Endodermal cell (in vitro differentiated cells): ENCODE measurements around the gene HAP1. TPM values are rescaled to one million over a fixed set of nuclear protein-coding genes. Genes with fewer than 3 reads are reported as not detected.

Experiments
- DNase-seq: peaks from one replicate; pipeline ENCODE4 v3.0.0-alpha.2; 2017
- H3K27ac ChIP-seq: 2 replicates; pipeline ENCODE4 v1.5.1; 2013; ENCODE audit warnings: mild to moderate bottlenecking, low read depth, low read length, moderate library complexity
- H3K27me3 ChIP-seq: 2 replicates; pipeline ENCODE4 v1.6.1; 2013; ENCODE audit warnings: mild to moderate bottlenecking, low read length, moderate library complexity; ENCODE audit not compliant: insufficient read depth, control insufficient read depth, poor library complexity, severe bottlenecking
- H3K36me3 ChIP-seq: 2 replicates; pipeline ENCODE4 v1.7.0; 2013; ENCODE audit warnings: mild to moderate bottlenecking, low read length, moderate library complexity; ENCODE audit not compliant: control insufficient read depth, insufficient read depth
- H3K4me1 ChIP-seq: one replicate; pipeline ENCODE4 v1.7.0; 2013; ENCODE audit warnings: low read length; ENCODE audit not compliant: control insufficient read depth, insufficient read depth
- H3K4me3 ChIP-seq: 2 replicates; pipeline ENCODE4 v1.5.1; 2013; ENCODE audit warnings: mild to moderate bottlenecking, low read length, moderate library complexity
- H3K9ac ChIP-seq: 2 replicates; pipeline ENCODE4 v1.6.1; 2013; ENCODE audit warnings: mild to moderate bottlenecking, low read length, moderate library complexity; ENCODE audit not compliant: poor library complexity, severe bottlenecking; ENCODE audit errors: extremely low read depth
- H3K9me3 ChIP-seq: 2 replicates; pipeline ENCODE4 v1.6.1; 2013; ENCODE audit warnings: mild to moderate bottlenecking, low read length, moderate library complexity; ENCODE audit not compliant: control insufficient read depth
- H3K27ac Mint-ChIP-seq: 2 replicates; pipeline ENCODE4 v1.8.0; 2020; ENCODE audit warnings: mixed read lengths
- H3K27me3 Mint-ChIP-seq: 2 replicates; pipeline ENCODE4 v1.8.0; 2021; ENCODE audit warnings: mild to moderate bottlenecking, mixed read lengths; ENCODE audit not compliant: insufficient read depth
- H3K36me3 Mint-ChIP-seq: 2 replicates; pipeline ENCODE4 v1.8.0; 2020; ENCODE audit warnings: low read depth, mixed read lengths
- H3K4me1 Mint-ChIP-seq: 2 replicates; pipeline ENCODE4 v1.8.0; 2020; ENCODE audit warnings: mixed read lengths
- H3K4me3 Mint-ChIP-seq: 2 replicates; pipeline ENCODE4 v1.8.0; 2020; ENCODE audit warnings: mild to moderate bottlenecking, moderate library complexity, mixed read lengths
- H3K9me3 Mint-ChIP-seq: 2 replicates; pipeline ENCODE4 v1.8.0; 2020; ENCODE audit warnings: mild to moderate bottlenecking, mixed read lengths
- CTCF ChIP-seq: fragments of 200-600 bp; sonication (generic); conservative IDR thresholded peaks from 2 replicates; pipeline ENCODE4 v1.5.0; 2021; ENCODE audit warnings: antibody characterized with exemption, mild to moderate bottlenecking
- WGBS, 2 experiments: methylation state at CpG; one replicate each; pipeline versions ENCODE4 v1.1.5 to v1.1.7; 2013; ENCODE audit warnings: missing lambda C conversion rate in 2 of 2, mixed read lengths in 1 of 2; ENCODE audit not compliant: insufficient coverage in 1 of 2, insufficient read length in 1 of 2; 5-methylcytosine and 5-hydroxymethylcytosine counted together
- total RNA-seq, 2 donors: library from RNA; stranded (reverse); fragmentation: NEBNext Ultra II Directional in 1 of 2; extraction: Animal tissue kit (Norgen Biotek cat#: 25700) in 1 of 2; gene quantifications; 2 replicates in 1 of 2; 3 replicates in 1 of 2; pipeline ENCODE4 v1.2.1, GENCODE V29; 2021

The HAP1 gene
- total RNA-seq, 2 donors from 2014 or later = 1.7 TPM

- H3K9ac ChIP-seq = no peak overlapping the region
- peaks cover 77% of the 10 kb centered on the region for H3K36me3 ChIP-seq
- no peaks in the 10 kb centered on the region for H3K4me1 Mint-ChIP-seq
- H3K4me1 ChIP-seq = no peaks in the 10 kb centered on the region
- no peaks in the 10 kb centered on the region for H3K27me3 Mint-ChIP-seq
- H3K4me3 Mint-ChIP-seq = no peak overlapping the region
- no peaks in the 10 kb centered on the region for H3K9me3 ChIP-seq
- no peaks in the 10 kb centered on the region for H3K27me3 ChIP-seq
- no peak overlapping the region for H3K27ac ChIP-seq
- no peaks in the 10 kb centered on the region for H3K9me3 Mint-ChIP-seq
- peaks cover 86% of the 10 kb centered on the region for H3K36me3 Mint-ChIP-seq
- no peak overlapping the region for H3K27ac Mint-ChIP-seq
- no peak for DNase-seq
- H3K4me3 ChIP-seq = no peak overlapping the region
- WGBS, 2 experiments = 95 to 97% methylated on average over 14 to 16 of the region's 16 CpGs
- no peak for TF ChIP-seq CTCF
Observed at GRCh38 chr17:41762841-41763240, 28.4 kb upstream of the HAP1 start.

GRCh38 chr17:41762391-41762790 is 27.9 kb upstream of the HAP1 start:
- H3K27ac ChIP-seq = no peak overlapping the region
- no peaks in the 10 kb centered on the region for H3K4me1 ChIP-seq
- Mint-ChIP-seq H3K9me3 (no peaks in the 10 kb centered on the region), H3K36me3 (peaks cover 86% of the 10 kb centered on the region), H3K27ac (no peak overlapping the region), H3K27me3 (no peaks in the 10 kb centered on the region), H3K4me1 (no peaks in the 10 kb centered on the region), H3K4me3 (no peak overlapping the region)
- H3K9ac ChIP-seq = no peak overlapping the region
- no peaks in the 10 kb centered on the region for H3K9me3 ChIP-seq
- no peak overlapping the region for H3K4me3 ChIP-seq
- H3K27me3 ChIP-seq = no peaks in the 10 kb centered on the region
- 95 to 96% methylated on average over 5 to 6 of the region's 6 CpGs for WGBS, 2 experiments
- H3K36me3 ChIP-seq = peaks cover 77% of the 10 kb centered on the region
- DNase-seq = no peak
- TF ChIP-seq CTCF = no peak

GRCh38 chr17:41760878-41761277 is 26.4 kb upstream of the HAP1 start:
- WGBS, 2 experiments = 94 to 100% methylated on average over 4 to 6 of the region's 6 CpGs
- H3K4me1 ChIP-seq = no peaks in the 10 kb centered on the region
- no peak overlapping the region for H3K27ac ChIP-seq
- no peak overlapping the region for H3K4me3 ChIP-seq
- Mint-ChIP-seq H3K27ac (no peak overlapping the region), H3K4me1 (no peaks in the 10 kb centered on the region), H3K27me3 (no peaks in the 10 kb centered on the region), H3K36me3 (peaks cover 86% of the 10 kb centered on the region), H3K4me3 (no peak overlapping the region), H3K9me3 (no peaks in the 10 kb centered on the region)
- no peaks in the 10 kb centered on the region for H3K27me3 ChIP-seq
- no peak overlapping the region for H3K9ac ChIP-seq
- peaks cover 75% of the 10 kb centered on the region for H3K36me3 ChIP-seq
- no peak for DNase-seq
- H3K9me3 ChIP-seq = no peaks in the 10 kb centered on the region
- no peak for TF ChIP-seq CTCF
